Cardiac fibroblast (primary cell): ENCODE measurements around the gene SMPDL3A.

Experiments used
- DNase-seq, 2 donors: peaks; one replicate each; pipeline versions ENCODE4 v3.0.0 to v3.0.0-alpha.2; 2010; ENCODE audit warnings: low read depth in 2 of 2
- H3K4me3 ChIP-seq, 2 donors: replicated peaks in 1 of 2; 1 replicate in 1 of 2; 2 replicates in 1 of 2; pipeline ENCODE4 v1.5.1; 2011; ENCODE audit warnings: low read depth in 2 of 2, low read length in 2 of 2, mild to moderate bottlenecking in 2 of 2, moderate library complexity in 1 of 2
- CTCF ChIP-seq: IDR thresholded peaks from one replicate; pipeline ENCODE4 v1.5.1; 2011; ENCODE audit warnings: low read depth, mild to moderate bottlenecking, low read length, inconsistent platforms

The SMPDL3A gene

DNA sequence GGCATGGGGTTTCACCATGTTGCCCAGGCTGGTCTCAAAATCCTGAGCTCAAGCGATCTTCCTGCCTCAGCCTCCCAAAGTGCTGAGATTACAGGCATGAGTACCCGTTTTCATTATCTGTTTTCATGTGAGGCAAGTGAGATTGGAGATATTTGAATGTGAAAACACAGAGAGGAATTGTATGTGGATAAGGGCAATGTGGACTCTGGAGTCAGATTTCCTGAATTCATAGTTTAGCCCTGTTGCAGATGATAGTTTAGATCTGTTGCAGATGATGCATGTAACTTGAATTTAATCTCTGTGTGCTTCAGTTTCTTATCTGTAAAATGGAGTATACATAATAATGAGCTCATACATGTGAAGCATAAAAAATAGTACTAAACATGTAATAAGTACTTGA, 3.7 kb downstream of the SMPDL3A start:
- TF ChIP-seq CTCF: no peak
- DNase-seq: no peak
- H3K4me3 ChIP-seq: no peak overlapping the region

- no peak for TF ChIP-seq CTCF
- DNase-seq: no peak
- H3K4me3 ChIP-seq: no peak overlapping the region
Measured at GRCh38 chr6:122797537-122797936, 8.5 kb downstream of the SMPDL3A start.

DNA sequence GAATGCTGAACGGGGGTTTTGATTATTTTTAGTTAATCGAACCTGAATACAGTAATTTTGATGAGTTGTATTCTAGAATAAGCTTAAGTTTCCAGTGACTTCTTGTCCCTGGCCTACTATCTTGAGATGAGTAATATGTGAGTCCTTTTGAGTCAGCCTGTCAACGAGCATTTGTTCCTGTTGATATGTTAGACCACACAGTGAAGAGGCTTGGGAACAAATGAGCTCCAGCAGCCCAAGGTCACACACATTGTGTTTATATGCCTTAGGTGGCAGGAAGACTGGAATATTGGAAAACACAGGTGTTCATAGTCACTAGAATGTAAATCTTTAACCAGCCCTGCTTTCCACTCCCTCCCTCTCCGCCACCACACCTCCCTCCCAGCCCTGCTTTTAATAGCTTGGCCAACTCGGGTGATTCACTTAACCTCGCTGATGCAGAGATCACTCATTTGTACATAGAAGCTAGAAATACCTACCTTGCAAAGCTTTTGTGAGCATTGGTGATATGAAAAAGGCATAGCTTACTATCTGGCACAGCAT, 9.1 kb downstream of the SMPDL3A start:
- DNase-seq: peak; percentile 49 to 82
- no peak for TF ChIP-seq CTCF
- H3K4me3 ChIP-seq: no peak overlapping the region

- H3K4me3 ChIP-seq: no peak overlapping the region
- TF ChIP-seq CTCF: no peak
- DNase-seq: no peak
Measured at GRCh38 chr6:122799140-122799745, 10.2 kb downstream of the SMPDL3A start.

GRCh38 chr6:122799916-122800686, 11.0 kb downstream of the SMPDL3A start:
- no peak for TF ChIP-seq CTCF
- no peak overlapping the region for H3K4me3 ChIP-seq
- DNase-seq: peak in 1 of 2 donors; percentile 41

- no peak overlapping the region for H3K4me3 ChIP-seq
- no peak for DNase-seq
- no peak for TF ChIP-seq CTCF
Measured at GRCh38 chr6:122800906-122801305, 11.8 kb downstream of the SMPDL3A start.
